GM18517 (cell line): ENCODE measurements around the gene ALX1.

Experiments
- ATAC-seq: cut with Tn5 transposase; IDR thresholded peaks from one replicate; pipeline ENCODE4 v1.9.1; 2021; ENCODE audit warnings: mild to moderate bottlenecking, moderate library complexity; ENCODE audit not compliant: unreplicated experiment

The ALX1 gene

GRCh38 chr12:85280165-85280983 is at the start of gene ALX1:
Gene ALX1 (plus strand): TSS chr12:85280220. CDS start chr12:85280262, 42 bp downstream.
- peak; percentile 68 for ATAC-seq

- no peak for ATAC-seq
Measured at GRCh38 chr12:85237327-85237726, 42.7 kb upstream of the ALX1 start.

GRCh38 chr12:85244561-85244960 is 35.5 kb upstream of the ALX1 start:
- ATAC-seq, result no peak

- ATAC-seq, result no peak
Measured at GRCh38 chr12:85253853-85254252, 26.2 kb upstream of the ALX1 start.

GRCh38 chr12:85257671-85258070 is 22.3 kb upstream of the ALX1 start:
- no peak for ATAC-seq

GRCh38 chr12:85260447-85260846 is 19.6 kb upstream of the ALX1 start:
- ATAC-seq, result no peak

- no peak for ATAC-seq
Measured at GRCh38 chr12:85260896-85261295, 19.1 kb upstream of the ALX1 start.

GRCh38 chr12:85266356-85266755 is 13.7 kb upstream of the ALX1 start:
- ATAC-seq, result no peak

GRCh38 chr12:85273381-85274314 is 6.4 kb upstream of the ALX1 start:
- no peak for ATAC-seq

- no peak for ATAC-seq
Measured at GRCh38 chr12:85274315-85274651, 5.7 kb upstream of the ALX1 start.

GRCh38 chr12:85275374-85275773 is 4.6 kb upstream of the ALX1 start:
- ATAC-seq, result no peak

GRCh38 chr12:85277191-85277590 is 2.8 kb upstream of the ALX1 start:
- no peak for ATAC-seq

- ATAC-seq, result no peak
Measured at GRCh38 chr12:85277900-85278597, 2.0 kb upstream of the ALX1 start.

GRCh38 chr12:85278598-85279448 is 1.2 kb upstream of the ALX1 start:
- ATAC-seq, result no peak

- ATAC-seq, result no peak
Measured at GRCh38 chr12:85279449-85280164, 413 bp upstream of the ALX1 start.

GRCh38 chr12:85280984-85281630 is 1.1 kb downstream of the ALX1 start:
- ATAC-seq, result no peak

- ATAC-seq, result no peak
Measured at GRCh38 chr12:85281636-85282312, 1.8 kb downstream of the ALX1 start.

- no peak for ATAC-seq
Measured at GRCh38 chr12:85283560-85283959, 3.5 kb downstream of the ALX1 start.

- no peak for ATAC-seq
Measured at GRCh38 chr12:85296362-85296761, 16.3 kb downstream of the ALX1 start.
